ENCODE data around the gene TMEM171. TPM values are rescaled to one million over a fixed set of nuclear protein-coding genes. Genes with fewer than 3 reads are reported as not detected.

TMEM171 gene
- total and polyA plus RNA-seq, 2 experiments from 2014 or later, result 1.3 to 2.0 TPM

DNA sequence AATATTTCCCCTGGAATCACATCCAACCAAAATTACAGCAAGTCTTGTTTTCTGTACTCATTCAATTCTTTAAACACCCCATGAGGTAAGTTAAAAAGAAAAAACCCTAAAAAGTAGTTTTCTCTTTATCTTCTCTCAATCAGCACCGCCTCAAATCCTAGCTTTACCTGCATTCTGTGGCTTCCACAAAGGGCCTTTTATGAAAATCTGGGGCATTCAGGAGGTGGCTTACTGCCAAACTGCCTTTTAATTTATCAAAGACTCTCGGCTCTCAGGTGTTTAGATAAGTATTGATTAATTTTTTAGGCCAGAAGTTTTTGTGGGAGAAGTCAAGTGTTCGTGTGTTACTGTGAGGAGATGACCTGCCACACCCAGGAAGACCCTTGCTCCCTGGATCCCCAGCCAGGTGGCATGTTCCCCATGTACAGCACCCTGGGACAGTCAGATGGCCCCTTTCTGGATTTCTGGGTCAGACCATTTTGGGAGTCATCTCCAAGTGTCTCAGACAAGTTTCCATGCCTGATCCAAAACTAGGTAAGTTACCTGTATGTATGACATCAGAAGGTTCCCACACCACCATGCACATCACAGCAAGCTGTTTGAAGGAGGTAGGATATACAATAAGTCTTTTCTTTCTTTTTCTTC lies 6.2 kb upstream of the TMEM171 start:
- no peak overlapping the region for H3K4me2 ChIP-seq
- no peaks in the 10 kb centered on the region for H3K27me3 ChIP-seq

DNA sequence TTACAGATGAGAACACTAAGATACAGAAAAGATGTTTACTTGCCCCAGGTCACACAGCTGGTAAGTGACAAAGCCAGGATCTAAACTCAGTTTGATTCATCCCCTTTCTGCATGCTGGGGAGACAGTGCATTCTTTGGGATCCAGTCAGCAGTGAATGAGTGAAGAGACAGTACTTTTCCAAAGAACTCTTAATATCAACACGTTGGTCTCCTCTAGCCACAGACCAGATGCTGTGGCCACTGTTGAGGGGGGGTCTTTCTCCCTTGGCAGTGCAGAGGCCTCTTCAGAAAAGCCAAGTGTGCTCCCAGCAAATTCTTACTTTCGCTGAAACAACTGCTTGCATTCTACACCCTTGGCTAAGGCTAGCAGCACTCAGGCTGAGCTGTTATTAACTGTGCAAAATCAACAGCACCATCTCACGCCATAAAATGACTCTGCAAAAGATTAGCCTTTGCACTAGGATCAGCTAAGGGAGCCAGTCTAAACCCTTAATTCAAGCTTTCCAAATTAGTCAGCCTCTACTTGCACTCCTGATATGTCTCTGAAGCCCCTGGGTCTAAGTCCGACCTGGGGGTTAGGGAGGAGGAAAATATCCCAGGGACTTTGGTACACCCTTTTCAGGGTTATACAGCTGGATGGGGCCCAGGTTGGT lies 4.8 kb upstream of the TMEM171 start:
- no peaks in the 10 kb centered on the region for H4K20me1 ChIP-seq (ENCODE audit: insufficient read depth, poor library complexity, severe bottlenecking)
- H3K79me2 ChIP-seq, result no peaks in the 10 kb centered on the region
- peaks cover 6% of the 10 kb centered on the region for H3K4me1 ChIP-seq (ENCODE audit: insufficient read depth)
- H3K27ac ChIP-seq, result peak overlapping the region; percentile 53
- peak; percentile 42 for DNase-seq (ENCODE audit: low spot score)
- no peak overlapping the region for H2AFZ ChIP-seq
- 29% methylated on average over 4 of the region's 4 CpGs for WGBS (ENCODE audit: low lambda C conversion rate, missing lambda C conversion rate)
- no peaks in the 10 kb centered on the region for H3K9me2 ChIP-seq (replicated peaks; ENCODE audit: insufficient read depth)
- H3K4me2 ChIP-seq, result peak overlapping the region; percentile 47
- no peaks in the 10 kb centered on the region for H3K36me3 ChIP-seq (replicated peaks; ENCODE audit: insufficient read depth, low read depth)
- H3K9me3 ChIP-seq (ENCODE audit: low read depth), result no peaks in the 10 kb centered on the region
- H3K27me3 ChIP-seq, result no peaks in the 10 kb centered on the region
- no peak overlapping the region for H3K4me3 ChIP-seq
- TF ChIP-seq, protein P1, sequence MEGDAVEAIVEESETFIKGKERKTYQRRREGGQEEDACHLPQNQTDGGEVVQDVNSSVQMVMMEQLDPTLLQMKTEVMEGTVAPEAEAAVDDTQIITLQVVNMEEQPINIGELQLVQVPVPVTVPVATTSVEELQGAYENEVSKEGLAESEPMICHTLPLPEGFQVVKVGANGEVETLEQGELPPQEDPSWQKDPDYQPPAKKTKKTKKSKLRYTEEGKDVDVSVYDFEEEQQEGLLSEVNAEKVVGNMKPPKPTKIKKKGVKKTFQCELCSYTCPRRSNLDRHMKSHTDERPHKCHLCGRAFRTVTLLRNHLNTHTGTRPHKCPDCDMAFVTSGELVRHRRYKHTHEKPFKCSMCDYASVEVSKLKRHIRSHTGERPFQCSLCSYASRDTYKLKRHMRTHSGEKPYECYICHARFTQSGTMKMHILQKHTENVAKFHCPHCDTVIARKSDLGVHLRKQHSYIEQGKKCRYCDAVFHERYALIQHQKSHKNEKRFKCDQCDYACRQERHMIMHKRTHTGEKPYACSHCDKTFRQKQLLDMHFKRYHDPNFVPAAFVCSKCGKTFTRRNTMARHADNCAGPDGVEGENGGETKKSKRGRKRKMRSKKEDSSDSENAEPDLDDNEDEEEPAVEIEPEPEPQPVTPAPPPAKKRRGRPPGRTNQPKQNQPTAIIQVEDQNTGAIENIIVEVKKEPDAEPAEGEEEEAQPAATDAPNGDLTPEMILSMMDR (IDR thresholded peaks at IDR 0.05; ENCODE audit: poor library complexity), result no peak
- TF ChIP-seq EZH2phosphoT487 (IDR thresholded peaks at IDR 0.05; ENCODE audit: low read depth, severe bottlenecking, unreplicated experiment), result no peak
- TF ChIP-seq EZH2 (IDR thresholded peaks at IDR 0.05; ENCODE audit: borderline replicate concordance), result no peak

More for the DNA sequence above, 6.2 kb upstream of the TMEM171 start:
- H3K36me3 ChIP-seq (replicated peaks; ENCODE audit: insufficient read depth, low read depth), result no peaks in the 10 kb centered on the region
- TF ChIP-seq, protein P1 (IDR thresholded peaks at IDR 0.05; ENCODE audit: poor library complexity), result no peak
- TF ChIP-seq EZH2phosphoT487 (IDR thresholded peaks at IDR 0.05; ENCODE audit: low read depth, severe bottlenecking, unreplicated experiment) (no peak), EZH2 (IDR thresholded peaks at IDR 0.05; ENCODE audit: borderline replicate concordance) (no peak)
- 66% methylated on average over 3 of the region's 3 CpGs for WGBS (ENCODE audit: low lambda C conversion rate, missing lambda C conversion rate)
- no peak for DNase-seq (ENCODE audit: low spot score)
- H3K4me1 ChIP-seq (ENCODE audit: insufficient read depth), result peaks cover 6% of the 10 kb centered on the region
- no peak overlapping the region for H2AFZ ChIP-seq
- H3K79me2 ChIP-seq, result no peaks in the 10 kb centered on the region
- H3K9me3 ChIP-seq (ENCODE audit: low read depth), result no peaks in the 10 kb centered on the region
- no peaks in the 10 kb centered on the region for H4K20me1 ChIP-seq (ENCODE audit: insufficient read depth, poor library complexity, severe bottlenecking)
- H3K27ac ChIP-seq, result no peak overlapping the region
- H3K4me3 ChIP-seq, result no peak overlapping the region
- no peaks in the 10 kb centered on the region for H3K9me2 ChIP-seq (replicated peaks; ENCODE audit: insufficient read depth)

DNA sequence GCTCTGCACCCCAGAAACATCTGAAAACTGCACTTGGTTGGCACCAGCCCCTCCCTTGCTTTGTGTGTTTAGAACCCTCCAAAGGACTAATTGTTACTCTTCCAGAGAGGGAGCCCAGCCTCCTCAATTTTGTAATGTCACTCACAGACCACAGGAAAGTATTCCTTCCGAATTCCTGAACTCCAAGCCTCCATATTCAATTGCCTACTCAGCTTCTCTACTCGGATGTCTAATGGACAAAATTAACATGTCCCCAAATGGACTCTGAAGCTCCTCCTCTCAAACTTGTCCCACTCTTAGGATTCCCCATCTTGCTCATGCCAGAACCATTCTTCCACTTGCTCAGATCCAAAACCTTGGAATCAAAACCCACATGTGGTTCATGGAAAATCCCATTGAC lies 3.9 kb upstream of the TMEM171 start:
- H3K9me3 ChIP-seq (ENCODE audit: low read depth), result no peaks in the 10 kb centered on the region
- peaks cover 12% of the 10 kb centered on the region for H3K4me1 ChIP-seq (ENCODE audit: insufficient read depth)
- H3K36me3 ChIP-seq (replicated peaks; ENCODE audit: insufficient read depth, low read depth), result no peaks in the 10 kb centered on the region
- H3K27me3 ChIP-seq, result peaks cover 8% of the 10 kb centered on the region
- WGBS (ENCODE audit: low lambda C conversion rate, missing lambda C conversion rate), result 90% methylated on average over 2 of the region's 2 CpGs
- no peak for DNase-seq (ENCODE audit: low spot score)
- no peak overlapping the region for H3K27ac ChIP-seq
- H3K79me2 ChIP-seq, result no peaks in the 10 kb centered on the region
- H3K4me3 ChIP-seq, result no peak overlapping the region
- H4K20me1 ChIP-seq (ENCODE audit: insufficient read depth, poor library complexity, severe bottlenecking), result no peaks in the 10 kb centered on the region
- no peak overlapping the region for H2AFZ ChIP-seq
- H3K9me2 ChIP-seq (replicated peaks; ENCODE audit: insufficient read depth), result no peaks in the 10 kb centered on the region
- TF ChIP-seq, protein P1 (IDR thresholded peaks at IDR 0.05; ENCODE audit: poor library complexity), result no peak
- TF ChIP-seq EZH2phosphoT487 (IDR thresholded peaks at IDR 0.05; ENCODE audit: low read depth, severe bottlenecking, unreplicated experiment) (no peak), EZH2 (IDR thresholded peaks at IDR 0.05; ENCODE audit: borderline replicate concordance) (no peak)
- no peak overlapping the region for H3K4me2 ChIP-seq

Data from hepatocyte (in vitro differentiated cells).